ENCODE measurements around the gene SPRYD3.

The SPRYD3 gene

DNA sequence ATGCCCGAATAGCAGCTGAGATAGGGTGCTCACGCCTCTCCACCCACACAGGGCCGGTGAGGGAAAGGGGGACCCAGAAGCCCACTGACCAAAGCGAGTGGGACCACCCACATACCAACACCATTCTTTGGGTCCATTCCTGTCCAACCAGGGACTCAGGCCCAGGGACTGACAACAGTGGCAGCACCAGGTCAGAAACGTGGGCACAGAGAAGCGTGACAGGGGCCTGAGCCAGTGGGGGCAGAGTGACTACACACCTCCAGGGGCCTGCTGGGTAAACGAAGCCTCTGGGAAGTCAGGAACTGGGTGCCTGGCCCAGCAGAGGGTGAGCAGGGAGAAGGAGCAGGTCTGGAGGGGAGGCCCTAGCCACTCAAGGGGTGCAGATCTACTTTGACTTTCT is 13.7 kb downstream of the SPRYD3 start:
- peaks cover 0 to 54% of the 10 kb centered on the region in 2 experiments; a peak in 1 of 3 replicates for H3K36me3 ChIP-seq (ENCODE audit: control insufficient read depth in 2 of 2, insufficient read depth in 1 of 2, low read length in 2 of 2)
- H3K27ac ChIP-seq (ENCODE audit: extremely low read depth, low read depth, low read length): no peak overlapping the region
- H3K4me3 ChIP-seq (ENCODE audit: low read depth, low read length): no peak overlapping the region
- ChIA-PET CTCF (interaction anchor here (0.6 to 11.5 kb wide), 48 partner anchors 8 to 678 kb away, joined by 3 to 264 read pairs (median 4); partner anchors contain the start of genes AAAS, ATP5MC2, ESPL1 and IGFBP6), POLR2A (interaction anchor here (0.6 to 2.7 kb wide), 7 partner anchors 10 to 148 kb away, joined by 3 to 18 read pairs (median 4); partner anchors contain the start of gene SPRYD3)
- no peak for TF ChIP-seq ZNF426 (tag by site-specific recombination; IDR thresholded peaks at IDR 0.05)
- 0 out of 2 replicates have a peak, but pooled peaks have one; percentile 9 for TF ChIP-seq ZFHX2 (tag by site-specific recombination; conservative IDR thresholded peaks at IDR 0.05)
- H3K4me1 ChIP-seq (ENCODE audit: control insufficient read depth, insufficient read depth, low read length): peaks cover 6% of the 10 kb centered on the region
- no peaks in the 10 kb centered on the region for H3K9me3 ChIP-seq (ENCODE audit: control insufficient read depth, insufficient read depth, low read depth, low read length)

DNA sequence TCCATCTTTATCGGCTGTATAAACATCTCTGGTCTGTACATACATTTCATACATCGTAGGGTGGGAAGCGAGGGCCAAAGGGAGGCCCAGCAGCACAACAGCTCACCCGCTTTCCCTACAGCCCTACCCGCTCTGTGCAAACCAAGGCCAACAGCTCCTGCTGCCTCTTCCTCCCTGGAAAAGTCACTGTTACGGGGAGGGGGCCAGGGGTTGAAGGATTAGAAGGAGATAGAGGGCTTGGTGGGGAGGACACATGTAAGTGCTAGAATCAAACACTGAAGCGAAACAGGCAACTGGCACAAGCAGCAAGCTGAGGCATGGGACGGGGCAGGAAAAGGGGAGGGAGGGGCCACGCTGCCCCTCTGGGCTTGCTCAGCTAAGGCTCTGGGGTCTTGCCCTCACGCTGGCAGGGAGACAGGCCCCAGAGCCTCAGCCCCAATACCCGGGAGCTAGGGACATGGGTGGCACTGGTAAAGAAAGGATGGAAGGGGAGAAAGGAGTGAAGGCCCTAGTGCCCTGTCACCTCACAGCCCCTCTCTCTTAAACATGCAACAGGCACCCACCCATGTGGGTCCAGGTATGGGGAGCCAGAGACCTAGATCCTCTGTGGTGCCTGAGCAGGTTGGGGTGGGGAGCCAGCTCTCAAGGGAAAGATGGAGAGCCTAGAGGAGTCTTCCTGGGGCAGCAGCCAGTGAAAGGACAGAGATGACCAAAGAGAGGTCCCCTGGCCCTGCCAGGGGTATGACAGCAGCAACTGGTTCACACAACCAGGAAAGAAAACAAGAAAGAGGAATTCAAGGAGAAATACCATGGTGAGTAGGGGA is 14.4 kb downstream of the SPRYD3 start:
- CTCF ChIA-PET: interaction anchor here (0.7 to 11.5 kb wide), 25 partner anchors 9 to 679 kb away, joined by 3 to 264 read pairs (median 6); partner anchors contain the start of genes ESPL1, IGFBP6, SOAT2 and SPRYD3
- POLR2A ChIA-PET: interaction anchor here (0.8 to 2.7 kb wide), 4 partner anchors 10 to 34 kb away, joined by 3 to 18 read pairs (median 10); partner anchors contain the start of gene SPRYD3

DNA sequence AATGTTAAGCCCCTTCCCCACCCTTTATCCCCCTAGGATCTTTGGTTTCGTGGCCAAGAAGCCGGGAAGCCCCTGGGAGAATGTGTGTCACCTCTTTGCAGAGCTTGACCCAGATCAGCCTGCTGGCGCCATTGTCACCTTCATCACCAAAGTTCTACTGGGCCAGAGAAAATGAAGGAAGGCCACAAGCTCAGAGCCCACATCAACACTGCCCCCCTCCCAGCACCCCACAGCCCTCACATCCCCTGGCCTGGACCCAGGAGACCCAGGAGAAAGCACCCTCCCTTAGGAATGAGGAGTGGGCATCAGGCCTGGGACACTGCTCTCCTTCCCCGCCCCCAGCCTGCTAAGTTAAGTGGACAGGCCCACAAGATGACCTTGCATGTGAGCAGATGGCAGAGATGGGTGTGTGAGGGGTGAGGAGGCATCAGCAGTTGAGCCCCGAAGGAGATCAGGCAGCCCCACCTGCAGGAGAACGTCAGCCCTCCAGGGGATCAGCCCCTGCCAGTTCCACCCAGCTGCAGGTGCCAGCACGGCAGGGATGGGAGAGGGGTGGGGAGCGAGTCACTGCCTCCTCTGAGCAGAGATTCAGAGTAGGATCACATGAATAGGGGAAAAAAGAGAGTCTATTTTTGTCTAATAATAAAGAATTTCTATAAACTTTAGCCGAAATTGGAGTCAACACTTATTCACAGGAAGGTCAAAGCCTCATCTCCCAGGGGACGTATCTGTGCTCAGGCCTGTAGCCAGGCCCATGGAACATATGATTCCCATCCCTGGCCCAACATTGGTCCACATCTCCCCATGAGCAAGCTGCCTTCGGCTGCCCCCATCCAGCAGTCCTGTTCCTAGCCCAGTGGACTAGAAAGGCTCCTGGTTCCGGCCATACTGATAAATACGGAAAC is 15.2 kb downstream of the SPRYD3 start:
- TF ChIP-seq GLIS1 (tag by site-specific recombination; IDR thresholded peaks at IDR 0.05) (peak; percentile 92), ZBTB8A (tag by site-specific recombination; IDR thresholded peaks at IDR 0.05) (no peak), ZBTB1 (tag by site-specific recombination; IDR thresholded peaks at IDR 0.05) (no peak), ZBTB17 (tag by site-specific recombination; IDR thresholded peaks at IDR 0.05) (peak; percentile 44), ZIC2 (tag by site-specific recombination; IDR thresholded peaks at IDR 0.05) (peak; percentile 82), KLF1 (tag by site-specific recombination; IDR thresholded peaks at IDR 0.05) (peak; percentile 67)
- H3K4me3 ChIP-seq (ENCODE audit: low read depth, low read length): no peak overlapping the region
- CTCF ChIA-PET: interaction anchor here (0.5 to 11.5 kb wide), 11 partner anchors 9 to 154 kb away, joined by 3 to 264 read pairs (median 6); partner anchors contain the start of genes IGFBP6, SOAT2 and SPRYD3
- H3K36me3 ChIP-seq (ENCODE audit: control insufficient read depth in 2 of 2, insufficient read depth in 1 of 2, low read length in 2 of 2): peaks cover 0 to 58% of the 10 kb centered on the region in 2 experiments; a peak in 1 of 3 replicates
- POLR2A ChIA-PET: interaction anchor here (0.6 to 2.7 kb wide), 3 partner anchors 10 to 35 kb away, joined by 3 to 17 read pairs (median 3); no protein-coding TSS in a partner anchor
- H3K27ac ChIP-seq (ENCODE audit: extremely low read depth, low read depth, low read length): no peak overlapping the region
- peaks cover 6% of the 10 kb centered on the region for H3K4me1 ChIP-seq (ENCODE audit: control insufficient read depth, insufficient read depth, low read length)
- H3K9me3 ChIP-seq (ENCODE audit: control insufficient read depth, insufficient read depth, low read depth, low read length): no peaks in the 10 kb centered on the region

More for the DNA sequence above, 14.4 kb downstream of the SPRYD3 start:
- Histone ChIP-seq H3K4me3 (ENCODE audit: low read depth, low read length) (no peak overlapping the region), H3K4me1 (ENCODE audit: control insufficient read depth, insufficient read depth, low read length) (peaks cover 6% of the 10 kb centered on the region), H3K9me3 (ENCODE audit: control insufficient read depth, insufficient read depth, low read depth, low read length) (no peaks in the 10 kb centered on the region), H3K36me3 (ENCODE audit: control insufficient read depth in 2 of 2, insufficient read depth in 1 of 2, low read length in 2 of 2) (peaks cover 0 to 55% of the 10 kb centered on the region in 2 experiments; a peak in 1 of 3 replicates), H3K27ac (ENCODE audit: extremely low read depth, low read depth, low read length) (no peak overlapping the region)
- no peak for TF ChIP-seq BCL11B (tag by site-specific recombination; IDR thresholded peaks at IDR 0.05; ENCODE audit: low read depth)
- TF ChIP-seq SCRT2 (tag by site-specific recombination; IDR thresholded peaks at IDR 0.05): peak; percentile 47
- TF ChIP-seq KLF1 (tag by site-specific recombination; IDR thresholded peaks at IDR 0.05): no peak
- TF ChIP-seq ZNF302 (tag by site-specific recombination; IDR thresholded peaks at IDR 0.05; ENCODE audit: low read depth): no peak
- TF ChIP-seq ZNF747 (tag by site-specific recombination; IDR thresholded peaks at IDR 0.05): no peak
- TF ChIP-seq GLI2 (tag by site-specific recombination; IDR thresholded peaks at IDR 0.05; ENCODE audit: borderline replicate concordance, low read depth): no peak
- TF ChIP-seq ZNF138 (tag by site-specific recombination; IDR thresholded peaks at IDR 0.05; ENCODE audit: borderline replicate concordance): no peak
- TF ChIP-seq ZSCAN16 (tag by site-specific recombination; IDR thresholded peaks at IDR 0.05): no peak
